Measurements from ENCODE around the gene FREY1.

Gene FREY1

GRCh38 chr11:45934580-45935318 is 27.7 kb upstream of the FREY1 start:
- no peak overlapping the region for H3K27ac ChIP-seq (ENCODE audit: low read length)

GRCh38 chr11:45933846-45934579 is 26.9 kb upstream of the FREY1 start:
- Histone ChIP-seq H3K9me3 (ENCODE audit: insufficient read depth, low read depth, low read length) (no peaks in the 10 kb centered on the region), H3K4me3 (ENCODE audit: low read length) (no peak overlapping the region), H3K4me1 (ENCODE audit: insufficient read depth, low read length) (no peaks in the 10 kb centered on the region), H3K27ac (ENCODE audit: low read length) (no peak overlapping the region), H3K9ac (ENCODE audit: low read depth, low read length) (no peak overlapping the region; the same call in 1 of the 2 replicates), H3K36me3 (ENCODE audit: insufficient read depth, low read depth, low read length) (peaks cover 45% of the 10 kb centered on the region), H3K27me3 (ENCODE audit: insufficient read depth, low read length) (no peaks in the 10 kb centered on the region)

More at GRCh38 chr11:45934580-45935318, 27.7 kb upstream of the FREY1 start:
- no peaks in the 10 kb centered on the region for H3K9me3 ChIP-seq (ENCODE audit: insufficient read depth, low read depth, low read length)
- no peaks in the 10 kb centered on the region for H3K27me3 ChIP-seq (ENCODE audit: insufficient read depth, low read length)
- H3K4me1 ChIP-seq (ENCODE audit: insufficient read depth, low read length) = no peaks in the 10 kb centered on the region
- peaks cover 45% of the 10 kb centered on the region for H3K36me3 ChIP-seq (ENCODE audit: insufficient read depth, low read depth, low read length)
- no peak overlapping the region for H3K4me3 ChIP-seq (ENCODE audit: low read length)
- no peak overlapping the region for H3K9ac ChIP-seq (ENCODE audit: low read depth, low read length)

- H3K9me3 ChIP-seq (ENCODE audit: insufficient read depth, low read depth, low read length) = no peaks in the 10 kb centered on the region
- H3K27me3 ChIP-seq (ENCODE audit: insufficient read depth, low read length) = no peaks in the 10 kb centered on the region
- H3K36me3 ChIP-seq (ENCODE audit: insufficient read depth, low read depth, low read length) = peaks cover 49% of the 10 kb centered on the region
- no peak overlapping the region for H3K4me3 ChIP-seq (ENCODE audit: low read length)
- H3K4me1 ChIP-seq (ENCODE audit: insufficient read depth, low read length) = no peaks in the 10 kb centered on the region
- H3K27ac ChIP-seq (ENCODE audit: low read length) = no peak overlapping the region
- no peak overlapping the region for H3K9ac ChIP-seq (ENCODE audit: low read depth, low read length)
Measured at GRCh38 chr11:45933131-45933831, 26.2 kb upstream of the FREY1 start.

DNA sequence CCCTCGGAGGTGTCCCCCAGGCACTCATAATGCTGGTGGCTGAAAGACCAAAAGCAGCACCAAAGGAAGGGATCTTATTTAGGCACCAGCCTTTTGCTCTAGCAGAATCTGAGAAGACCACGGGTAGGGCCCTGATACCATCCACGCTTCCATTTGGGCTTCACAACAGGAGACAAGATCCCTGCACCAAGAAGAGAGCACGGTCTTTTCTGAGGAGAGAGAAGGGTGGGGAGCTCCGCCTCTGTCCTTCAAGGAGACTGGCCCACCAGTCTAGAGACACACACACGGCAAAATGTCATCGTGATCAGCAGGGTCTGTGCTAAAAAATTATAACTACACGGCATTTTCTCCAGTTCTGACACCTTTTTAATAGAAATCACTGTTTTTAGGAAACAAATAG is 25.1 kb upstream of the FREY1 start:
- no peak overlapping the region for H3K4me3 ChIP-seq (ENCODE audit: low read length)
- H3K9ac ChIP-seq (ENCODE audit: low read depth, low read length) = no peak overlapping the region
- peaks cover 59% of the 10 kb centered on the region for H3K36me3 ChIP-seq (ENCODE audit: insufficient read depth, low read depth, low read length)
- H3K27ac ChIP-seq (ENCODE audit: low read length) = no peak overlapping the region
- H3K4me1 ChIP-seq (ENCODE audit: insufficient read depth, low read length) = no peaks in the 10 kb centered on the region
- no peaks in the 10 kb centered on the region for H3K27me3 ChIP-seq (ENCODE audit: insufficient read depth, low read length)
- no peaks in the 10 kb centered on the region for H3K9me3 ChIP-seq (ENCODE audit: insufficient read depth, low read depth, low read length)

DNA sequence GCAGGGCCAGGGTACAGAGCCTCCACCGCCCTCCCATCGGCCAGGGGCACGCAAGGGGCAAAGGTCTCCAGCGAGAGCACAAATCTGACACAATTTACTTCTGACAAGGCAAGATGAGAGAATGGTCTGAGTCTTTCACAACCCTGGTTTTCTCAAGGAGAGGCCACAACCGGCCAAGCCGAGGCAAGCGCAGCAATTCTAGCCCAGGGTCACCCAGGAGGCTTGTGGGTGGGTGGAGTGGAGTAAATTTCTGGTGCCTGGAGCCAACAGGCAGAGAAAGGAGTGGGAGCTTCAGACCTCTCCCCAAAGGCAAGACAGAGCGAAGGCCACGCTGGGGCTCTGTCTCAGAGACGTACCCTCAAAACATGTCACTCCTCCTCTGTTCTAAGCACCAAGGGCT is 24.7 kb upstream of the FREY1 start:
- Histone ChIP-seq H3K27ac (ENCODE audit: low read length) (no peak overlapping the region), H3K27me3 (ENCODE audit: insufficient read depth, low read length) (no peaks in the 10 kb centered on the region), H3K9me3 (ENCODE audit: insufficient read depth, low read depth, low read length) (no peaks in the 10 kb centered on the region), H3K4me1 (ENCODE audit: insufficient read depth, low read length) (no peaks in the 10 kb centered on the region), H3K36me3 (ENCODE audit: insufficient read depth, low read depth, low read length) (peaks cover 59% of the 10 kb centered on the region), H3K4me3 (ENCODE audit: low read length) (no peak overlapping the region), H3K9ac (ENCODE audit: low read depth, low read length) (no peak overlapping the region)

DNA sequence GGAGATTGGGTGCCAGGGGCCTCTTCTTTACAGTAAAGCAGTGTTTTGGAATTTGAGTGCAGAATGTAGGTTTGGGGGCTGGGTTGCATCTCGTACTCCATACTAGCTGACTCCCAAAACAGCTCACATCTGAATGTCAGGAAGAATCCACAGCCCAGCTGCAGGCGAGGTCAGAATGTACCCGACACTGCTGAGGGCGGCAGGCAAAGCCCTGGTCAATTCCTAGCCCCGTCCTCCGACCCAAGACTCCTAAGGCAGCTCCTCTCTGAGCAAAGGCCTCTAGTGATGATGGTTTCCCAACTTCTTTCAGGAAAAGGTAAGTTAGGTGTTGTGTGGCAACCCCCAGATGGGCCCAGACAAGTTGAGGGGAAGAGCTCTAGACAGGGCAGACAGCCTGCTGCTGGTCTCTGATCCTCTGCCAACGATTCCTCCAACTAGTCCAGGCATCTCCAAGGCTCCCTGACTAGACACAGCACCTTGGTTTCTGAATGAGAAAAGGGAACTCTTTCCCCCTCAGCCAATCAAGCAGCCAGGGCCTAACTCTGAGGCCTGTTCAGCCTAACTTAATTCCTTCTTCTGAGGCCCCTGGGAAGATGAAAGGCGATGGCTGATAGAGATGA is 24.0 kb upstream of the FREY1 start:
- Histone ChIP-seq H3K9me3 (ENCODE audit: insufficient read depth, low read depth, low read length) (no peaks in the 10 kb centered on the region), H3K4me1 (ENCODE audit: insufficient read depth, low read length) (no peaks in the 10 kb centered on the region), H3K4me3 (ENCODE audit: low read length) (no peak overlapping the region), H3K27me3 (ENCODE audit: insufficient read depth, low read length) (no peaks in the 10 kb centered on the region), H3K27ac (ENCODE audit: low read length) (no peak overlapping the region), H3K9ac (ENCODE audit: low read depth, low read length) (no peak overlapping the region), H3K36me3 (ENCODE audit: insufficient read depth, low read depth, low read length) (peaks cover 63% of the 10 kb centered on the region)

DNA sequence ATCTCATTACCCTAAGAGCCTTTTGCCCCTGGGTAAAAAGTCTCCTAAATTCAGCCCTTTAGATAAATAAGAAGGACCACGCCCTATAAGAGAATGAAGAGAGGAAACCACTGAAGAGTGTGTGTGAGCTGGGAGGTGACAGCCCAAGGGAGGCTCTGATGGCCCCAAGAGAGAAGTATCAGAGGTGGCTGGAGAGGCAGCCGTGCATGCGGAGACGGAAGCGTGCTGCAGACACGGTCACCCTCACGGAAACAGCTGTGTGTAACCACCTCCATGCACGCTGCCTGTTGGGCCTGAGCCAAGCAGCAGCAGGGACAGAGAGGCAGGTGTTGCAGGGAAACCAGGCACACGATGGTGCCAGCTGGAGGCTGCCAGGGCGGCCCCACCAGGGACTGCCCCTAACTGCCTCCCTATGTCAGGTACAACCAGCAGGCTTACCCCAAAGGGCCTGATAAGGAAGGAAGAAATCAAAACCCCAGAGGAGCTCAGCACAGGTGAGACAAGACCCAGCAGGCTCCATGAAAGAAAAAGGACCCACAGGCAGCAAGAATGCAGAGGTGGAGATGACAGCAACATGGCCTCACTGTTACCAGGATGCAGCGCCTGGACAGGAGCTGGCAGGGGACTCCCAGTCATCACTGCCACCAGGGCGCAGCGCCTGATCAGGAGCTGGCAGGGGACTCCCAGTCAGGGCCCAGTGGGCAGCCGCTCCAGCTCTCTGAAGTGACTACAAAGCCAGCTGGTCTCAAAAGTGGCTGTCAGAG is 23.1 kb upstream of the FREY1 start:
- no peaks in the 10 kb centered on the region for H3K9me3 ChIP-seq (ENCODE audit: insufficient read depth, low read depth, low read length)
- no peak overlapping the region for H3K4me3 ChIP-seq (ENCODE audit: low read length)
- peaks cover 61% of the 10 kb centered on the region for H3K36me3 ChIP-seq (ENCODE audit: insufficient read depth, low read depth, low read length)
- H3K27me3 ChIP-seq (ENCODE audit: insufficient read depth, low read length) = no peaks in the 10 kb centered on the region
- no peaks in the 10 kb centered on the region for H3K4me1 ChIP-seq (ENCODE audit: insufficient read depth, low read length)
- H3K9ac ChIP-seq (ENCODE audit: low read depth, low read length) = no peak overlapping the region
- no peak overlapping the region for H3K27ac ChIP-seq (ENCODE audit: low read length)

DNA sequence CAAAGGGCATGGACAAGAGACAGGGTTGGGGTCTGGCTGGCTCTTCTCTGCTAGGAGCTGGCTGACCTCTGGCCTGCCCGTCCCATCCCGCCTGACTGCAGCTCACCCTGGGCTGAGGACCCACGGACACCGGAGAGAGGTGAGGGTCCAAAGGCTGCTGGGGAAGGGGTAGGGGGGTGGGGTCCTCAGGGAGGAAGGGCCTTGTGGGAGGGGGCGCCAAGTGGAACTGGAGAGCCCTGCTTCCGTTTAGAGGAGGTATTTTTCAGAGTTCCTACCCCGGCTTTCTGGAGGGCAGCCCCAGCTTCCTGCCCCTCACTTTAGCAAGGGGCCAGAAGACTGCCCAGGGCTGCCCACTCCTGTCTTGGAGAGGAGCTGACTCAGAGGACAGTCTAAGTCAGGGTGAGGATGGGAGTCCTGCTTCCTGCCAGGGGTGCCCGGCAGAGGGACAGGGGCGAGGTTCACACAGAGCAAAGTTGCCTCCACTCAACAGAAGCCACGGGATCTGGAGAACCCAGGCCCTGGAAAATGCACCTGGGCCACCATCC is 22.5 kb upstream of the FREY1 start:
- H3K36me3 ChIP-seq (ENCODE audit: insufficient read depth, low read depth, low read length) = peaks cover 61% of the 10 kb centered on the region
- no peak overlapping the region for H3K4me3 ChIP-seq (ENCODE audit: low read length)

GRCh38 chr11:45928535-45929215 is 21.6 kb upstream of the FREY1 start:
- Histone ChIP-seq H3K27me3 (ENCODE audit: insufficient read depth, low read length) (no peaks in the 10 kb centered on the region; the same call in 1 of the 2 replicates), H3K9me3 (ENCODE audit: insufficient read depth, low read depth, low read length) (no peaks in the 10 kb centered on the region), H3K27ac (ENCODE audit: low read length) (no peak overlapping the region), H3K36me3 (ENCODE audit: insufficient read depth, low read depth, low read length) (peaks cover 59% of the 10 kb centered on the region), H3K9ac (ENCODE audit: low read depth, low read length) (no peak overlapping the region), H3K4me1 (ENCODE audit: insufficient read depth, low read length) (no peaks in the 10 kb centered on the region; the same call in 1 of the 2 replicates), H3K4me3 (ENCODE audit: low read length) (no peak overlapping the region)

More for the DNA sequence above, 22.5 kb upstream of the FREY1 start:
- H3K4me1 ChIP-seq (ENCODE audit: insufficient read depth, low read length) = no peaks in the 10 kb centered on the region
- no peaks in the 10 kb centered on the region for H3K27me3 ChIP-seq (ENCODE audit: insufficient read depth, low read length)
- no peak overlapping the region for H3K27ac ChIP-seq (ENCODE audit: low read length)
- no peaks in the 10 kb centered on the region for H3K9me3 ChIP-seq (ENCODE audit: insufficient read depth, low read depth, low read length)
- H3K9ac ChIP-seq (ENCODE audit: low read depth, low read length) = no peak overlapping the region

DNA sequence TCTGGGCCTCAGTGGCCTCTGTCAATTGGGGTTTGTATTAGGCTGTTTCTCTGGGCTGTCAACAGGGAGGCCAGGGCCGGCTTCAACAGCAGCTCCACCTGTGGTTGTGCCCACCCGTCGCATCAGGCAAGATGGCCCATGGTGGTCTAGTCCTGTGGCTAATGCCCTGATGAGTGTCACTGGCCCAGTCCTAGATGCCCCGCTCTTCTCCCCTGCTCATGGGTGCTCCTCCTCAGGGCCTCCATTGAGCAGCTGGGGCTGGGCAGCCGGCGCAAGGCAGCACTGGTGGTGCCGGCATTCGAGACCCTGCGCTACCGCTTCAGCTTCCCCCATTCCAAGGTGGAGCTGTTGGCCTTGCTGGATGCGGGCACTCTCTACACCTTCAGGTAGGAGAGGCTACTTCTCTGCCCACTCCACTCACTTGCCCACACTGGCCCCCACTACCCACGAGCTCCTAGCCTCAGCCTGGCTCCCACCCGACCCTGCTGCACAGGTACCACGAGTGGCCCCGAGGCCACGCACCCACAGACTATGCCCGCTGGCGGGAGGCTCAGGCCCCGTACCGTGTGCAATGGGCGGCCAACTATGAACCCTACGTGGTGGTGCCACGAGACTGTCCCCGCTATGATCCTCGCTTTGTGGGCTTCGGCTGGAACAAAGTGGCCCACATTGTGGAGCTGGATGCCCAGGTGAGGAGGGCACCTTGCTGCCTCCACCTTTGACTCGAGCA is 20.8 kb upstream of the FREY1 start:
- Histone ChIP-seq H3K4me1 (ENCODE audit: insufficient read depth, low read length) (no peaks in the 10 kb centered on the region; the same call in 1 of the 2 replicates), H3K9ac (ENCODE audit: low read depth, low read length) (no peak overlapping the region), H3K36me3 (ENCODE audit: insufficient read depth, low read depth, low read length) (peaks cover 54% of the 10 kb centered on the region), H3K4me3 (ENCODE audit: low read length) (no peak overlapping the region), H3K27me3 (ENCODE audit: insufficient read depth, low read length) (peaks cover 8% of the 10 kb centered on the region), H3K9me3 (ENCODE audit: insufficient read depth, low read depth, low read length) (no peaks in the 10 kb centered on the region), H3K27ac (ENCODE audit: low read length) (no peak overlapping the region)

Measured in iPS-20b (cell line).